ENCODE data around the gene MED22.

GRCh38 chr9:133304158-133304470 lies 43.8 kb downstream of the MED22 start:
- TF ChIP-seq CTCF (IDR thresholded peaks at IDR 0.05; ENCODE audit: insufficient read depth, low read length) (no peak), POLR2AphosphoS5 (IDR thresholded peaks at IDR 0.05; ENCODE audit: low read depth) (no peak), REST (IDR thresholded peaks at IDR 0.05; ENCODE audit: insufficient replicate concordance, low read depth) (no peak)

Measured in HL-60 (cell line).